Placental pericyte (primary cell): ENCODE measurements around the gene TRPM8. TPM values are rescaled to one million over a fixed set of nuclear protein-coding genes. Genes with fewer than 3 reads are reported as not detected.

Source experiments
- total RNA-seq: library from RNA; depleted of rRNA; stranded (reverse); fragments of >200 nt; gene quantifications from 2 replicates; pipeline ENCODE4 v1.2.3, GENCODE V29; 2012

Gene TRPM8
- total RNA-seq, result 0.14 TPM in 1 of 2 replicates, not detected in the other

DNA sequence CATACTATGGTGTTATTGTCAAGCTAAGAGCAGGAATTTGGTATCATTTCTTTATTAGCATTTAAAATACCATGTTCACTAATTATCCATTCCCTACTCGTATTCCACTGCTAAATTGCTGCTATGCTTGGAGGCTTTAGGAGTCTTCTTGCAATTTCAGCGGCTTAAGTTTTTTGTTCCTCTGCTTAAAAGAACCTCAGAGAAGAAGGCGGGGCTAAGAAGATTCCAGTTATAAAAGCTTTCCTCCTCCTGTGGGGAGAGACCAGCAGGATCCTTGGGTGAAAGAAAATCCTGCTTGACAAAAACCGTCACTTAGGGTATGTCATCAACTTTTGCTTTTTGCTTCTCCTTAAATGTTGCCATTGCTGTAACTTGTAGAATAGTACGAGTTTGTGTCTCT is at the start of gene TRPM8:
TRPM8 (plus strand) TSS at position 258 of the 400 bp plus-strand sequence. CDS start 9,165 bp downstream, outside the sequence.

DNA sequence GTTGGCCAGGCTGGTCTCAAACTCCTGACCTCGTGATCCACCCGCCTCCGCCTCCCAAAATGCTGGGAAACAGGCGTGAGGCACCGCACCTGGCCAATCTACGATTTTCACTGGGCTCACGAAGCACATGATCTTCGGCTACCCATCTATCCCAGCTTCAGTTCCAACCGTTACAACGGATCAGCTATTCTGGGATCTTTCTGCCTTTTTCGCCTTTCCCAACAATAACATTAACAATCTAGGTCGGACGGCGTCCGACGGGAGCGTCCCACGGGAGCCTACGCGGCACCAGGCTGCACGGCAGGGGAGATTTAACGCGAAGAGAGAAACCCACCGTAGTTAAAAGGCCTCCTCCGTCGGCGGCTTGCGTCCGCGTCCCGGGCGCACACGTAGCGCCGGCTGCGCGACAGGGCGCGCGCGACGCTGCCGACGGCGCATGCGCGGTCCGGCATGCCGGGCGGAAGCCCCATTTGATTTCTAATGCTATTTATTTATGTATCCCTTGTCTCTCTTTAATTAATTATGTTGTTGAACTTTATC is 49.1 kb upstream of the TRPM8 start, which contains the start of gene MSL3B:
MSL3B (minus strand) TSS at position 394 of the 540 bp plus-strand sequence.

DNA sequence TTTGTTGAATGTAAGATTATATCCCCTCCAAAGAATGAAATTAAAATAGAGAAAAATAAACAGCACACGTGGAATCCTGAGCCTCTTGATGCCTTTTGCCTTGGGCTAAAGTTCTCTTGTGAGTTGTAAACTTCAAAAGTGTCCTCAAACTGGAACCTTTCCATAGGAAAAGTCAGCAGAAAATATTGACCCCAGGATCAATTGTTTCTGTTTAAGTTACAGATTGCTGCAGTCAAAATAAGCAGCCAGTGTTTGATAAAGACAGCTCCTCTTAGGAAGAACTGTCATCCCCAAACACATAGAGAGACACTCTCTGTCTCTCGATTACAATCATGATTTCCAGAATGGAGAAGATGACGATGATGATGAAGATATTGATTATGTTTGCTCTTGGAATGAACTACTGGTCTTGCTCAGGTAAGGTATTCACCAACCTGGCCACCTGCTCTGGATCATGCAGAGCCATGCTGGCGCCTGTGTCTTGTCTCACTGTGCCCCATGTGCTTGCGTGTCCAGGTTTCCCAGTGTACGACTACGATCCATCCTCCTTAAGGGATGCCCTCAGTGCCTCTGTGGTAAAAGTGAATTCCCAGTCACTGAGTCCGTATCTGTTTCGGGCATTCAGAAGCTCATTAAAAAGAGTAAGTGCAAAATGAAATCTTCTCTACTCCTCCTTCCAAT is 133.4 kb downstream of the TRPM8 start, which contains the start of gene SPP2:
SPP2 (plus strand) TSS at position 248 of the 681 bp plus-strand sequence; CDS start at position 333, 85 bp downstream.

Other genes starting within 250 kb of the TRPM8 start
- not detected in 2 replicates for gene UGT1A9, start 245.5 kb upstream of the TRPM8 start, total RNA-seq
- gene UGT1A7, start 235.5 kb upstream of the TRPM8 start, total RNA-seq, result not detected in 2 replicates
- not detected in 2 replicates for gene UGT1A6, start 224.5 kb upstream of the TRPM8 start, total RNA-seq
- gene UGT1A5, start 204.5 kb upstream of the TRPM8 start, total RNA-seq, result not detected in 2 replicates
- not detected in 2 replicates for gene UGT1A4, start 198.6 kb upstream of the TRPM8 start, total RNA-seq
- not detected in 2 replicates for gene UGT1A3, start 188.3 kb upstream of the TRPM8 start, total RNA-seq
- gene UGT1A1, start 157.1 kb upstream of the TRPM8 start, total RNA-seq, result not detected in 2 replicates
- gene MROH2A, start 139.0 kb upstream of the TRPM8 start, total RNA-seq, result not detected in 2 replicates
- 3.3 and 56.3 TPM in 2 replicates for gene HJURP, start 62.8 kb upstream of the TRPM8 start, total RNA-seq
- not detected in 2 replicates for gene SPP2, start 133.3 kb downstream of the TRPM8 start, total RNA-seq